ENCODE measurements around the gene ARHGAP8.

- TF ChIP-seq CTCF (IDR thresholded peaks at IDR 0.05; ENCODE audit: insufficient read depth, low read length): no peak
- TF ChIP-seq POLR2AphosphoS5 (IDR thresholded peaks at IDR 0.05; ENCODE audit: low read depth): no peak
- no peak for TF ChIP-seq REST (IDR thresholded peaks at IDR 0.05; ENCODE audit: insufficient replicate concordance, low read depth)
- no peak for TF ChIP-seq GABPA (IDR thresholded peaks at IDR 0.05; ENCODE audit: low read depth)
These were observed 28.0 kb upstream of the ARHGAP8 start for GRCh38 chr22:44724416-44724815.

Measured in HL-60 (cell line).